Left renal cortex interstitium (tissue), 4 donors: ENCODE results near the gene ITPR3. TPM values are rescaled to one million over a fixed set of nuclear protein-coding genes. Genes with fewer than 3 reads are reported as not detected.

Experiments used
- DNase-seq, 4 donors: peaks; one replicate each; pipeline ENCODE4 v3.0.0-alpha.2; 2013; ENCODE audit warnings: low read depth in 4 of 4, low spot score in 2 of 4, missing footprints in 1 of 4
- polyA plus RNA-seq, 4 donors: library from polyadenylated mRNA; unstranded; fragments of 120-200 nt; gene quantifications; one replicate each; pipeline ENCODE4 v1.2.1, GENCODE V29; 2013; ENCODE audit not compliant: insufficient read length in 4 of 4

The ITPR3 gene
- polyA plus RNA-seq, 4 donors = 7.9 to 10.4 (median 8.4) TPM

DNA sequence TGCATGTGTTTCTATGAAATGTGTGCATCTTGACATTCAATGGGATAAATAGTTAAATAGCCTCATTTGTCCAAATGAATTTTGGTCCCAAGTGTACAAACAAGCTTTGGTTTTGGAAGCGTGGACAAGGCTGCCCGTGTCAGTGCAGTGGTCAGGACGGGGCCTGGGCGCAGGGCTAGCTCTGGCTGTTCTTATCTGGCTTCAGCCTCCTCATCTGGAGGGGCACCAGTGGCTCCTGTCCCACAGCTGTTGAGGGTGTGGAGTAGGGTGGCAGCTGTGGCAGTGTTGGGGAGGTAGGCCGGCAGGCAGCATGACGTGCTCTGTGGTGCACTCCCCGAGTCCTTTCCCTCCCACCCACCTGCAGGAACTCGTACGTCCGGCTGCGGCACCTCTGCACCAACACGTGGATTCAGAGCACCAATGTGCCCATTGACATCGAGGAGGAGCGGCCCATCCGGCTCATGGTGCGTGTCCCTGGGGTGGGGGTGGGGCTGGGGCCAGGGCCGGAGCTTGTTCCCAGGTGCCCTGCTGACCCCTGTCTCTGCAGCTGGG lies 43.5 kb downstream of the ITPR3 start:
- DNase-seq = no peak

DNA sequence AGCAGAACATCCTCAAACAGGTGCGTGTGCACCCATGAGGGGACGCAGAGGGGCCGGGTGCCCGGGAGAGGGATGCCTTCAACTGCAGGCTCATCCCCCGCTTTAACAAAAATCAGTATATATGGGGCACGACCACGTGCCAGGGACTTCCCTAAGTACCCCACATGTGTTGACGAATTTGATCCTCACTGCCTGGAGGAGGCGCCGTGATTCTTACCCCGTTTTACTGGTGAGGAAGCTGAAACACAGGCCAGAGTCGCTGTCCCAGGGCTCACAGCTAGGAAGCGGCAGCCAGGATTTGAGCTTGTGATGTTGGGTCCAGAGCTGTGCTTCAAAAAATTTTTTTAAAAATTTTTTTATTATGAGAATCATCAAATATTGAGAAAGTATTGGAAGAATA lies 44.8 kb downstream of the ITPR3 start:
- no peak for DNase-seq

DNA sequence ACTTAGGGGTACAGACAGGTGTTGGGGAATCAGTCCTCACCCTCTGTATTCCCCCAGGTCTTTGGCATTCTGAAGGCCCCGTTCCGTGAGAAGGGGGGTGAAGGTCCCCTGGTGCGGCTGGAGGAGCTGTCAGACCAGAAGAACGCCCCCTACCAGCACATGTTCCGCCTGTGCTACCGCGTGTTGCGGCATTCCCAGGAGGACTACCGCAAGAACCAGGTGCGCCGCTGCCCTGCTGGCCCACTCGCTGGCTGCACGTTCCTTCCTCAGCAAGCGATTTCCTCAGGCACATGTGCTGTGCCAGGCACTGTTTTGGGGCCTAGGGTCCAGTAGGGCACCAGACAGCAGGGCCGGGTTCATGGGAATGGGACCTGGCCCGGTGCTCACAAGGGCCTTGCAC lies 46.0 kb downstream of the ITPR3 start:
- no peak for DNase-seq

DNA sequence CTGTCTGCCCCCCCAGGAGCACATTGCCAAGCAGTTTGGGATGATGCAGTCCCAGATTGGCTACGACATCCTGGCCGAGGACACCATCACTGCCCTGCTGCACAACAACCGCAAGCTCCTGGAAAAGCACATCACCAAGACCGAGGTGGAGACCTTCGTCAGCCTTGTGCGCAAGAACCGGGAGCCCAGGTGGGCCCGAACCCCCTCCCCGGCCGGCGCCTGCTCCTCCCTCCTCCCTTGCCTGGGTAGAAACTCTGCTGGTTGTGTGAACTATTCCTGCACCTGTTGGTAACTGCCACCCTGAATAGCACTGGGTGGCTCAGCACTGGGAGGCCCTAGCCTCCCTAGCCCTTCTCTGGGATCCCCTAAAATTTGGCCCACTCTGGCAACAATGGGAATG lies 46.7 kb downstream of the ITPR3 start:
- no peak for DNase-seq

DNA sequence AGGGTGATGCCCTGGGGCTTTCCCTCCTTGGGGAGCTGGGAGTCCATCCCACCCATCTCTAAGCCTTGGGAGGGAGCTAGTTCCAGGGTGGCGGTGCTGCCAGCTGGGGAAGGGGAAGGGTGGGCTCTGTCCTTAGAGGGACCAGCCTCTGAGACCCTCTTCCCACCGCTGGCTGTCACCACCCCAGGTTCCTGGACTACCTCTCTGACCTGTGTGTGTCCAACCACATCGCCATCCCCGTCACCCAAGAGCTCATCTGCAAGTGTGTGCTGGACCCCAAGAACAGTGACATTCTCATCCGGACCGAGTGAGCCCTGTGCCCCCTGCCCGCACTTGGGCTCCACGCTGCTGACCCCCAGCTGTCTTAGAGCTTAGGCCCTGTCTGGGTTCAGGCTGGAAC lies 47.2 kb downstream of the ITPR3 start:
- no peak for DNase-seq

DNA sequence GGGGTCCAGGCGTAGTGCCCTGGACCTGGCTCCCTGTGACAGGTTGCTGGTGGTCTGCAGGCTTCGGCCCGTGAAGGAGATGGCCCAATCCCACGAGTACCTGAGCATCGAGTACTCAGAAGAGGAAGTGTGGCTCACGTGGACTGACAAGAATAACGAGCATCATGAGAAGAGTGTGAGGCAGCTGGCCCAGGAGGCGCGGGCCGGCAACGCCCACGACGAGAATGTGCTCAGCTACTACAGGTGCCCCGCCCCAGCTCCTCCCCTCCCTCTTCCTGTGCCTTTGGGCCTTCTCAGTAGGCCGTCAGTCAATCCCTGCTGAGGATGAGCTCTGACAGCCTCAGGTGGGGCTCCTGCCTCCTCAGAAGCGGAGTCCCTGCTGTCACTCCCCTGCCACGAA lies 47.8 kb downstream of the ITPR3 start:
- DNase-seq = no peak

DNA sequence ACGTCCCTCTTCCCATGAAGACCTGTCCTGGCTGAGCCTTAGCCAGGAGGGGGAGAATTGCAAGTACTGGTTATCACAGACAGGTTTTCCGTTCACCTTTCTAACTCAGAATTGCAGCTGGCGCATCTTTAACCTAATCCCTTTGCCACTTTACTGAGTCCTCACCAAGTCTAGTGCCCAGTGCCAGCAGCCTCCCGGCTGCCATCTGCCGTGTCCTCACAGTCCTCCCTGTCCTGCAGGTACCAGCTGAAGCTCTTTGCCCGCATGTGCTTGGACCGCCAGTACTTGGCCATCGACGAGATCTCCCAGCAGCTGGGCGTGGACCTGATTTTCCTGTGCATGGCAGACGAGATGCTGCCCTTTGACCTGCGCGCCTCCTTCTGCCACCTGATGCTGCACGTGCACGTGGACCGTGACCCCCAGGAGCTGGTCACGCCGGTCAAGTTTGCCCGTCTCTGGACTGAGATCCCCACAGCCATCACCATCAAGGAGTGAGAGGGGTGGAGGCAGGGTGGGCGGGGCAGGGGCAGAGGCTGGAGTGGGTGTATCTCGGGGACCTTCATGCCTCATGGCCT lies 49.1 kb downstream of the ITPR3 start:
- no peak for DNase-seq

DNA sequence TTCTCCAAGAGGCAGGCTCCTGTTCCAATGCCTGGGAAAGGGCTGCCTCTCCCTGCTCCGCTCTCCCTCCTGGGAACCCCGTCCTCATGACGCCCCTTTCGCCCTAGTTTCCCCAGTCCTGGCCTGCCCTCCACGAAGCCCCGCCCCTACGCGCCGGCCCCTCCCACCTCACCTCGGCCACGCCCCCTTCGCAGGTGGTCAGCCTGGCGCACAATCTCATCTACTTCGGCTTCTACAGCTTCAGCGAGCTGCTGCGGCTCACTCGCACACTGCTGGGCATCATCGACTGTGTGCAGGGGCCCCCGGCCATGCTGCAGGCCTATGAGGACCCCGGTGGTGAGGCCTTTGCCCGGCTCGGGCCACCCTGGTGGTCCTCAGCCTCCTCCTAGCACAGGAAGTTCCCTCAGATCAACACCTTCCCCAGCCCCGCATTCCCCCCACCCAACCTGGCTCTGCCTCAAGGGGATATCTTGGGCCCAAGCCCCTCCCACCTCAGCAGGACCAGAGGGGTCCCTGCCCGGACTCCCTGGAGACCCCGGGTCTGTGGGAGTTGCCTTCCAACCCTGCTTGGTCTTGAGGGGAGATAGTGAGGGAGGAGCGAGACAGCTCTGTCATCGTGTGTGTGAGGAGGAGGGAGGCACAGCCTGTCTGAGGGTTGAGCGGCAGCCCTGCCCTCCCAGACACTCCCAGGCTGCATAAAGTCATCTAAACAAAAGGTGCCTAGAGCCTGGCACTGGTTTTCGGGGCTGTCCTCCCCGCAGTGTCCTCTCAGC lies 50.0 kb downstream of the ITPR3 start:
- DNase-seq = no peak

DNA sequence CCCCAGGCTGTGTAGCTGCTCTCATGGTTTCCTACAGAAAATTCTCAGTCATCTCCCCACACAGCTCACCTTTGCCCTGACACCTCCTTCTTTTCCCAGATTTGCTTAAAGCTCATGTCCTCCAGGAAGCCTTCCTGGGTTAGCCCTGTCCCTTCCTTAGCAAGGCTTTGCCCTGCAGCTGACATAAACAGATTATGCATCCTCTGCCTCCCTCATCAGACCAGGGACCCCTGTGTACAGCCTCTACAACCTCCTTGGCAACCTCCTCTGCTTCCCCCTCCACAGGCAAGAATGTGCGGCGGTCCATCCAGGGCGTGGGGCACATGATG lies 50.6 kb downstream of the ITPR3 start:
- DNase-seq = no peak

DNA sequence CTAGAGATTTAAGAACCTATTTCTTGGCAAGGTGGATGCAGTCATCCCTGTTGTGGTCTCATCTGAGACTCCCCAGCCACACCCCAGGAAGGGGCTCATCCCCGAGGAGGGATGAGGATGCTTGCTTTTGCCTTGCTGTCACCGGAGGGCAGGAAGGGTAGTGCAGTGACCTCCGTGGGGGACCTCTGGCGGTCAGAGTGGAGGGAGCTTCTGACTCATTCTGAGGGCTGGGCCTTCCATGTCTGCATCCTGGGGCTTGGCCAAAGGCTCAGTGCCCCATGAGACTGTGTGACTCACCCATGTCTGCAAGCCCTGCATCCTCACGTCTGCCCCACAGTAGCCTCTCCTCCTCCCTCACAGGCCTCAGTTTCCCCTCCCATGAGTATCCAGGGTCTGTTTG lies 51.7 kb downstream of the ITPR3 start:
- no peak for DNase-seq

DNA sequence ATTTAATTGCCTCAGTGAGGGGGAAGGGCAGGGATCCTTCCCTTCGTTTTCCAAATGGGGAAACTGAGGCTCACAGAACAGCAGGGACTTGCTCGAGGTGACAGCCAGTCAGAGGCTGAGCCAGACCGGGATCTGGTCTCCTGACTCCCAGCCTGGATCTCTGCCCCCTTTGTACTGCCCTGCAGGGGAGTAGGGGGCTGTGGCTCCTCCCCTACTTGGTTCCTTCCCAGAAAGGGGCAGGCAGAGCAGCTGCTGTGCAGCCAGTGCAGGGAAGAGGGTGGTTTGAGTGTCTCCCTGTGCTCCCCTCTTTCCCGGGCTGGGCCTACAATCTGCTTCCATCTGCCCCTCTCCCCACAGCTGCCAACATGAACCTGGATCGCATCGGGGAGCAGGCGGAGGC lies 52.7 kb downstream of the ITPR3 start:
- no peak for DNase-seq

DNA sequence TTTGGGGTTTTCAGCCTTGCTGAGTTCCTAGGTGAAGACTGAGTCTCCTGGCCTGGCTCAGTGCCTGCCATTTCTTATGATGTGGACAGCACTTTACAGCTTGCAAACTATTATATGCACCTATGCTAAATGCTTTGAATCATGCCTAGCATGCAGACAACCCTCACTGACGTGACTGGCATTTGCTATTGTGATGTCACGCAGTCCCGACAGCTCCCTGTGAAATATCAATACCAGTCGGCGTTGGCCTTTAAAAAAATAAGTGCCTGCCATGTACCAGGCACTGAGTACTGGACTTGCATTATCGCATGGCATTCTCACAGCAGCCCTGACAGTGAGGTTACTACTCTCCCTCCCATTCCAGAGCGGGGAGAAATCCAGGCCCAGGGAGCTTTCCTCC lies 54.8 kb downstream of the ITPR3 start:
- no peak for DNase-seq

DNA sequence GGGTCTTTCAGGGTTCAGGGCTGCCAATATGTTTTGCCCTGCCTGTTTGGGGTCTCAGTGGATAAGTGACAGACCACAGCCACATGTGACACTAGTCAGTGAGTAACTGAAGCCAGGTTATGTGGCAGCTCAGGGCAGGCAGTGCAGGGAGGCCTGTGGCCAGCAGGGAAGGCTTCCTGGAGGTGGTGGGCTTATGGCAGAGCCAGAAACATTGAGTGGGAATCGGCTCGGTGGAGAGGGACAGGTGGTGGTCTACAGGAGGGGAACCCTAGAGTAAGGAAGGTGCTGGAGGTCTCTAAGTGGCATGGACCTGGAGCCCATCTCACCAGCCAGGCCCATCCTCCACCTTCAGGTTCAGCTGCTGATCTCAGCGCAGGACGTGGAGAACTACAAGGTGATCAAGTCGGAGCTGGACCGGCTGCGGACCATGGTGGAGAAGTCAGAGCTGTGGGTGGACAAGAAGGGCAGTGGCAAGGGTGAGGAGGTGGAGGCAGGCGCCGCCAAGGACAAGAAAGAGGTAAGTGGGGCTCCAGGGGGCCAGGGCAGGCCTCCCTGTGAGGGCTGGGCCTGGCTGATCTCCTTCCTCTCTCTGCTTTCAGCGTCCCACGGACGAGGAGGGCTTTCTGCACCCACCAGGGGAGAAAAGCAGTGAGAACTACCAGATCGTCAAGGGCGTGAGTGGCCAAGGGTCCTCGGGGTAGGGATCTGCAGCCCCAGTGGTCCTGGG lies 55.5 kb downstream of the ITPR3 start:
- no peak for DNase-seq

DNA sequence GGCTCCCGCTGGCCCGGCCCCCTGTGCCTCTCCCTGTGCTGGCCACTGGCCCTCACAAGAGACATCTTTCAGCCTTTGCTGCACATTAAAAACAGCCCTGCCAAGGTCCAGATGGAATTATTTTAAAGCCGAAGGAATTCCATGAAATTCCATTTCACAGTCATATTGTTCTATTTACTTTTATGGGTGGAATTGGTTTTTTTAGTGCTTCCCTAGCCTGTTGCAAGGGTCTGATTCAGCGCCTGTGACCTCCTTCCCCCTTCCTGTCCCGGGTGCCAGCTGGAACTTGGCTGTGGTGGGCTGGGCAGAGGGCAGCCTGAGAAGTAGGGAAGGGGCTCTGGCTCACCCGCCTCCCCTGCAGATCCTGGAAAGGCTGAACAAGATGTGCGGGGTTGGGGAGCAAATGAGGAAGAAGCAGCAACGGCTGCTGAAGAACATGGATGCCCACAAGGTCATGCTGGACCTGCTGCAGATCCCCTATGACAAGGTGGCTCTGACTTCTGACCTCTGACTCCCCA lies 56.1 kb downstream of the ITPR3 start:
- no peak for DNase-seq

DNA sequence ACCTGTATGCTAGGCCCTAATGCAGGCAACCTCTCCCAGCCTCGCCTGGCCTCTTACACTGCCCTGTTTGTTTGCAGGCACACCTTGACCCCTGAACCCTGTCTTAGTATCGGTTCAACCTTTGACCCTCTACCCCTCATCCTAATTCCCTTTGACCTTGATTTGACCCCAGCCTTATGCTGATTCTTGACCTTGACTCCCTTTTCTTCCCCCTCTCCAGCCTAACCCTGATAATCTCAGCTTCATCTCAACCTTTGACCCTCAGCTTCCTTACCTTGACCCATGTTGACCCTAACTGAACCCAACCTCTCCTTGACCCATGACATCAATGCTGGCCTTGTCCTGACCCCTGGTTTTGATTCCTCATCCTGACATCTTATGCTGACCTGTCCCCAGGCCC lies 56.6 kb downstream of the ITPR3 start:
- DNase-seq = no peak

DNA sequence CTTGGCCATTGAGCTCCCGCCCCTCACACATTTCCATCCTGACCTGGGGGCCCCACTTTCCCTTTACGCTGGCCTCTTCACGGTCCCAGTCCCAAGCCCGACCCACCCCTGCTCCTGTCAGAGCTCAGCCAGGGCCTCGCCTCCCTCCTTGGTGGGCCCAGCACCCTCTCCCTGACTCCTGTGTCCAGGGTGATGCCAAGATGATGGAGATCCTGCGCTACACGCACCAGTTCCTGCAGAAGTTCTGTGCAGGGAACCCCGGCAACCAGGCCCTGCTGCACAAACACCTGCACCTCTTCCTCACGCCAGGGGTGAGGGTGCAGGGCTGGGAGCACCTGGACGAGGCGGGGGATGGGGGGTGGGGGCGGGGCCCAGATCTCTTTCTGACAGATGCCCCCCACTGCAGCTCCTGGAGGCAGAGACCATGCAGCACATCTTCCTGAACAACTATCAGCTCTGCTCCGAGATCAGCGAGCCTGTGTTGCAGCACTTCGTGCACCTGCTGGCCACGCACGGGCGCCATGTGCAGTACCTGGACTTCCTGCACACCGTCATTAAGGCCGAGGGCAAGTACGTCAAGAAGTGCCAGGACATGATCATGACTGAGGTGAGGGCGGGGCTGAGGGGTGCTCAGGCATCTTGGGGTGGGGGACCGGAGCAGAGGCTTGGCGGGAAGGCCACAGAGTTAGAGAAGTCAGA lies 57.3 kb downstream of the ITPR3 start:
- DNase-seq = no peak

DNA sequence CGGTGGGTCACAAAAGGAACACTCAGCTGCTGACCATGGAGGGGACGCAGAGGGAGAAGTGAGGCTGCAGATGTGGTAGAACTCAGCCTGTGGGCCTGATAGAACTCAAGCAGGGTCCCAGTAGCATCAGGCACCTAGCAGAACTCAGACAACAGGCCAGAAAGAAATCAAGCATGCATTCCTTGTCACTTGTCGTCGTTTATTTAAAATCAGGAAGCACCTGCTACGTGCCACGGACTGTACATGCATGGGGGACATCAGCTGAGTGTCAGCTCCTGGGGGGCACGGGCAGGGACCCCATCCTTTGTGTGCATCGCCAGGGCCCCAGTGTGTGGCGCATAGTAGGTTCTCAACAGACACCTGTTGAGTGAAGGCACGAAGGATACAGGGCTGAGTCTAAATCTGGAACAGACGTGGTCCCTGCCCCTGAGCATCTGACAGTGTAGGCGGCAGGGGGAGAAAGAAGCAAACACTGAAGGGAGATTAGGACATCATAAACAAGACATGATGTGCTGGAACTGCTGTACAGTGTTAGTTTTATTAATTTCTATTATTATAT lies 57.9 kb downstream of the ITPR3 start:
- DNase-seq = no peak

DNA sequence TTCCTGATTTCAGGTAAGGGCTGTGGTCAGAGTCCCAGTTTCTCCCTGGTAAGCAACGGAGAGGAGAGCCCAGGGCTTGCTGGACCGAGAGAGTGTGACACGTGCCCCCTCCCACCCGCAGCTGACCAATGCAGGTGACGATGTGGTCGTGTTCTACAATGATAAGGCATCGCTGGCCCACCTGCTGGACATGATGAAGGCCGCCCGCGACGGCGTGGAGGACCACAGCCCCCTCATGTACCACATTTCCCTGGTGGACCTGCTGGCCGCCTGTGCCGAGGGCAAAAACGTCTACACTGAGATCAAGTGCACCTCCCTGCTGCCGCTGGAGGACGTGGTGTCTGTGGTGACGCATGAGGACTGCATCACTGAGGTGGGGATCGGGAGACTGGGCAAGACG lies 58.6 kb downstream of the ITPR3 start:
- DNase-seq = no peak

DNA sequence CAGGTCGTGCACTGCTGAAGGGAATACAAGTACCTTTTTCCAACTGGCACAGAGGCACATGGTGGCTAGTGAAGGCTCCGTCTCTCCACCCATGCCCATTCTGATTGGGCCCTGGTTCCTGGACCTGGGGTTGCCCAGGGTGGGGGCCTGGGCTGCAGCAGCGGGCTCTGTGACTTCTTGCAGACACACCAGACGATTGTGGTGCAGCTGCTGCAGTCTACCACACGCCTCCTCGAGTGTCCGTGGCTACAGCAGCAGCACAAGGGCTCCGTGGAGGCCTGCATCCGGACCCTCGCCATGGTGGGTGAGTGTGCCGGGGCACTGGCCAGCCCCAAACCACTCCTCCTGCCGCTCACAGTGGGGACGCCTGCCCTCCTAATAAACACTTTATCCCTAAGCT lies 61.2 kb downstream of the ITPR3 start:
- DNase-seq = no peak

DNA sequence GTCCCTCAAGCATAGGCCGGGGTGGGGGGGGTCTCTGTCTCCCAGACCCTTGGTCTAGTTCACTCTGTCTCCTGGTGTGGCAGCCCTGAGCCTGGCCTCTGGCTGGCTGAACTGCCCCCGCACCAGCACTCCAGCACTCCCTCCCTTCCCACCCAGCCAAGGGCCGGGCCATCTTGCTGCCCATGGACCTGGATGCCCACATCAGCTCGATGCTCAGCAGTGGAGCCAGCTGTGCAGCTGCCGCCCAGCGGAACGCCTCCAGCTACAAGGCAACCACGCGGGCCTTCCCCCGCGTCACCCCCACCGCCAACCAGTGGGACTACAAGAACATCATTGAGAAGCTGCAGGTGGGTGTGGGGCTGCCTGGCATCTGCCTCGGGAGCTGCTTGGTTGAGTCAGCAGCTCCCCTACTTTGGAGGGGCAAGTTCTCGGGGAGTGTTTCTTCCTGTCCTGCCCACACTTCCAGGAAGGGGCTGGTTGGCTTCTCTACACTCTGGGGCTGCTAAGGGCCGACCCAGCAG lies 62.0 kb downstream of the ITPR3 start:
- no peak for DNase-seq
